Mesodermal cell (in vitro differentiated cells): ENCODE data around the gene KIAA1755.
"Not testable (repeated sequence)": the region's sequence is repeated elsewhere in the genome, so short reads cannot be mapped to it uniquely, and the experiment has no call there.

Experiments used
- H3K27ac ChIP-seq: 2 replicates; pipeline ENCODE4 v1.7.0; 2013; ENCODE audit warnings: mild to moderate bottlenecking, low read depth, low read length, moderate library complexity; ENCODE audit not compliant: severe bottlenecking
- H3K36me3 ChIP-seq: 2 replicates; pipeline ENCODE4 v1.7.1; 2013; ENCODE audit warnings: mild to moderate bottlenecking, low read length, moderate library complexity; ENCODE audit not compliant: control insufficient read depth, insufficient read depth
- H3K4me1 ChIP-seq: one replicate; pipeline ENCODE4 v1.7.1; 2013; ENCODE audit warnings: mild to moderate bottlenecking, low read length; ENCODE audit not compliant: insufficient read depth, control insufficient read depth, poor library complexity, severe bottlenecking
- H3K4me3 ChIP-seq: 2 replicates; pipeline ENCODE4 v1.7.0; 2013; ENCODE audit warnings: low read length, control low read depth, mild to moderate bottlenecking; ENCODE audit not compliant: insufficient read depth, poor library complexity, severe bottlenecking; ENCODE audit errors: extremely low read depth
- H3K9me3 ChIP-seq: 2 replicates; pipeline ENCODE4 v1.7.1; 2013; ENCODE audit warnings: mild to moderate bottlenecking, low read length, moderate library complexity; ENCODE audit not compliant: control insufficient read depth
- WGBS, 2 experiments: methylation state at CpG; one replicate each; pipeline ENCODE4 v1.1.5; 2013; ENCODE audit warnings: missing lambda C conversion rate in 2 of 2; ENCODE audit not compliant: insufficient coverage in 2 of 2; 5-methylcytosine and 5-hydroxymethylcytosine counted together

The KIAA1755 gene

GRCh38 chr20:38251441-38251840, 9.1 kb downstream of the KIAA1755 start:
- H3K4me3 ChIP-seq, H3K27ac ChIP-seq, H3K4me1 ChIP-seq, H3K36me3 ChIP-seq, H3K9me3 ChIP-seq: not testable (repeated sequence)
- 94 to 98% methylated on average over 4 to 6 of the region's 6 CpGs for WGBS, 2 experiments

GRCh38 chr20:38250609-38251008, 9.9 kb downstream of the KIAA1755 start:
- Histone ChIP-seq H3K4me1 (no peaks in the 10 kb centered on the region), H3K27ac (no peak overlapping the region), H3K36me3 (no peaks in the 10 kb centered on the region), H3K4me3 (no peak overlapping the region), H3K9me3 (no peaks in the 10 kb centered on the region)
- WGBS, 2 experiments: 79 to 80% methylated on average over 2 to 3 of the region's 6 CpGs

- Histone ChIP-seq H3K27ac (no peak overlapping the region), H3K9me3 (peaks cover 3% of the 10 kb centered on the region), H3K36me3 (no peaks in the 10 kb centered on the region), H3K4me3 (no peak overlapping the region), H3K4me1 (no peaks in the 10 kb centered on the region)
- WGBS, 2 experiments: 93 to 94% methylated on average over 5 to 6 of the region's 9 CpGs
Measured at GRCh38 chr20:38249536-38250310, 10.8 kb downstream of the KIAA1755 start.

GRCh38 chr20:38248133-38248532, 12.4 kb downstream of the KIAA1755 start:
- peaks cover 12% of the 10 kb centered on the region for H3K9me3 ChIP-seq
- no peak overlapping the region for H3K4me3 ChIP-seq
- H3K36me3 ChIP-seq: no peaks in the 10 kb centered on the region
- H3K4me1 ChIP-seq: no peaks in the 10 kb centered on the region
- no peak overlapping the region for H3K27ac ChIP-seq
- 89% methylated on average over 6 of the region's 8 CpGs for whole genome bisulfite sequencing, 2 experiments

GRCh38 chr20:38247725-38248124, 12.8 kb downstream of the KIAA1755 start:
- not testable (repeated sequence) for H3K27ac ChIP-seq, H3K36me3 ChIP-seq, H3K4me1 ChIP-seq, H3K4me3 ChIP-seq
- WGBS, 2 experiments: 70% methylated on average over 3 of the region's 4 CpGs; no CpG with 5 or more reads in 1 of the 2 experiments
- peaks cover 16% of the 10 kb centered on the region for H3K9me3 ChIP-seq

GRCh38 chr20:38247166-38247509, 13.4 kb downstream of the KIAA1755 start:
- no peak overlapping the region for H3K4me3 ChIP-seq
- no peak overlapping the region for H3K27ac ChIP-seq
- peaks cover 20% of the 10 kb centered on the region for H3K9me3 ChIP-seq
- H3K4me1 ChIP-seq: no peaks in the 10 kb centered on the region
- H3K36me3 ChIP-seq: no peaks in the 10 kb centered on the region
- 91 to 92% methylated on average over 5 to 6 of the region's 7 CpGs for WGBS, 2 experiments

GRCh38 chr20:38246357-38247165, 14.0 kb downstream of the KIAA1755 start:
- no peak overlapping the region for H3K27ac ChIP-seq
- 82 to 87% methylated on average over 7 to 11 of the region's 14 CpGs for WGBS, 2 experiments
- no peaks in the 10 kb centered on the region for H3K4me1 ChIP-seq
- no peaks in the 10 kb centered on the region for H3K36me3 ChIP-seq
- H3K9me3 ChIP-seq: peaks cover 25% of the 10 kb centered on the region
- H3K4me3 ChIP-seq: no peak overlapping the region

GRCh38 chr20:38245753-38246152, 14.8 kb downstream of the KIAA1755 start:
- no peak overlapping the region for H3K4me3 ChIP-seq
- no peaks in the 10 kb centered on the region for H3K4me1 ChIP-seq
- H3K27ac ChIP-seq: no peak overlapping the region
- H3K36me3 ChIP-seq: no peaks in the 10 kb centered on the region
- peaks cover 30% of the 10 kb centered on the region for H3K9me3 ChIP-seq
- 77 to 91% methylated on average over 5 to 9 of the region's 9 CpGs for WGBS, 2 experiments

GRCh38 chr20:38243709-38244020, 16.9 kb downstream of the KIAA1755 start:
- no peaks in the 10 kb centered on the region for H3K4me1 ChIP-seq
- 75 to 100% methylated on average over 2 of the region's 2 CpGs for WGBS, 2 experiments
- H3K4me3 ChIP-seq: no peak overlapping the region
- no peak overlapping the region for H3K27ac ChIP-seq
- H3K36me3 ChIP-seq: no peaks in the 10 kb centered on the region
- peaks cover 30% of the 10 kb centered on the region for H3K9me3 ChIP-seq

GRCh38 chr20:38242848-38243708, 17.5 kb downstream of the KIAA1755 start:
- peaks cover 30% of the 10 kb centered on the region for H3K9me3 ChIP-seq
- no peaks in the 10 kb centered on the region for H3K4me1 ChIP-seq
- H3K4me3 ChIP-seq: no peak overlapping the region
- no peaks in the 10 kb centered on the region for H3K36me3 ChIP-seq
- 53 to 56% methylated on average over 3 of the region's 5 CpGs for WGBS, 2 experiments
- H3K27ac ChIP-seq: no peak overlapping the region
